Sigmoid colon (tissue), 7 donors: Measurements from ENCODE around the gene SFXN5. TPM values are rescaled to one million over a fixed set of nuclear protein-coding genes. Genes with fewer than 3 reads are reported as not detected.

ENCODE experiments used
- DNase-seq: peaks from one replicate; pipeline ENCODE4 v3.0.0-alpha.2; 2019
- H3K27ac ChIP-seq, 4 donors: fragments of 200-600 bp; sonication (generic); one replicate each; pipeline ENCODE4 v1.5.1; 2016 to 2019; ENCODE audit warnings: mild to moderate bottlenecking in 1 of 4
- H3K27me3 ChIP-seq, 3 donors: fragments of 200-600 bp; sonication (generic); one replicate each; pipeline ENCODE4 v1.5.1; 2019; ENCODE audit warnings: mild to moderate bottlenecking in 1 of 3
- H3K36me3 ChIP-seq, 4 donors: fragments of 200-600 bp; sonication (generic); one replicate each; pipeline ENCODE4 v1.5.1; 2016 to 2019
- H3K4me1 ChIP-seq, 4 donors: fragments of 200-600 bp; sonication (generic); one replicate each; pipeline ENCODE4 v1.5.1; 2017 to 2019
- H3K4me3 ChIP-seq, 4 donors: fragments of 200-600 bp; sonication (generic); one replicate each; pipeline ENCODE4 v1.5.1; 2017 to 2019; ENCODE audit warnings: mild to moderate bottlenecking in 2 of 4, moderate library complexity in 1 of 4
- H3K9me3 ChIP-seq, 4 donors: fragments of 200-600 bp in 3 of 4; sonication (generic) in 3 of 4; one replicate each; pipeline versions ENCODE4 v1.5.1 to v1.6.1; 2013 to 2019
- CTCF ChIP-seq, 4 experiments: fragments of 450-650 bp in 3 of 4; fragments of 200-600 bp in 1 of 4; IDR thresholded peaks; one replicate each; pipeline ENCODE4 v1.5.1; 2016 to 2019; ENCODE audit warnings: antibody characterized with exemption in 4 of 4, mild to moderate bottlenecking in 3 of 4, moderate library complexity in 2 of 4
- EP300 ChIP-seq, 4 donors: sonication (generic); formaldehyde crosslinking; IDR thresholded peaks; one replicate each; pipeline ENCODE4 v1.6.1; 2017; ENCODE audit warnings: antibody characterized with exemption in 4 of 4
- POLR2A ChIP-seq, 2 donors: fragments of 450-650 bp; IDR thresholded peaks; one replicate each; pipeline ENCODE4 v1.6.1; 2016; ENCODE audit warnings: antibody characterized with exemption in 2 of 2, mild to moderate bottlenecking in 2 of 2, moderate library complexity in 2 of 2
- POLR2AphosphoS5 ChIP-seq, 4 donors: sonication (generic); formaldehyde crosslinking; IDR thresholded peaks; one replicate each; pipeline ENCODE4 v1.6.1; 2017; ENCODE audit warnings: antibody characterized with exemption in 4 of 4
- WGBS, 2 donors: extraction: QIAGEN DNeasy Blood & Tissue Kit; methylation state at CpG; one replicate each; pipeline ENCODE4 v1.1.7; 2013; 5-methylcytosine and 5-hydroxymethylcytosine counted together
- intact Hi-C: fragments of 100-400 bp; cut with DNase I; formaldehyde crosslinking; loops from one replicate; pipeline ENCODE4 v1.15.1; 2023
- polyA plus RNA-seq, 3 donors: library from polyadenylated mRNA; stranded (reverse); fragments of 200-250 nt; gene quantifications; one replicate each; pipeline ENCODE4 v1.2.3, GENCODE V29; 2013
- total RNA-seq, 4 donors: library from RNA; depleted of rRNA; stranded (reverse); fragments of >200 nt; gene quantifications; one replicate each; pipeline ENCODE4 v1.1.0, GENCODE V29; 2016
- donor health status: healthy with polysubstance abuse.
- donor health status: Bipolar disorder and iron deficiency.
- donor health status: healthy.

The SFXN5 gene
- total and polyA plus RNA-seq, 7 donors: 5.4 to 27.1 (median 11.1) TPM

GRCh38 chr2:72968286-72968685 is 103.2 kb downstream of the SFXN5 start:
- WGBS, 2 donors: 93 to 94% methylated on average over 8 of the region's 8 CpGs
- Histone ChIP-seq H3K4me3 (no peak overlapping the region), H3K27me3 (no peaks in the 10 kb centered on the region), H3K4me1 (no peaks in the 10 kb centered on the region), H3K36me3 (peaks cover 0 to 10% (median 0%) of the 10 kb centered on the region in 4 donors), H3K27ac (no peak overlapping the region), H3K9me3 (no peaks in the 10 kb centered on the region)
- DNase-seq: no peak
- TF ChIP-seq POLR2AphosphoS5 (IDR thresholded peaks at IDR 0.05) (no peak), CTCF (IDR thresholded peaks at IDR 0.05) (no peak)
- intact Hi-C loops: no loop called here

- 94 to 97% methylated on average over 14 of the region's 14 CpGs for WGBS, 2 donors
- no peak for DNase-seq
- no peak overlapping the region for H3K27ac ChIP-seq
- H3K9me3 ChIP-seq: no peaks in the 10 kb centered on the region
- H3K36me3 ChIP-seq: peaks cover 0 to 10% (median 0%) of the 10 kb centered on the region in 4 donors
- no peaks in the 10 kb centered on the region for H3K4me1 ChIP-seq
- H3K4me3 ChIP-seq: no peak overlapping the region
- TF ChIP-seq POLR2AphosphoS5 (IDR thresholded peaks at IDR 0.05) (no peak), POLR2A (IDR thresholded peaks at IDR 0.05) (no peak), EP300 (IDR thresholded peaks at IDR 0.05) (no peak), CTCF (IDR thresholded peaks at IDR 0.05) (no peak)
- no peaks in the 10 kb centered on the region for H3K27me3 ChIP-seq
- intact Hi-C loops: no loop called here
Measured at GRCh38 chr2:72965770-72966450, 105.6 kb downstream of the SFXN5 start.

- intact Hi-C loops: no loop called here
- no peak overlapping the region for H3K27ac ChIP-seq
- no peak for TF ChIP-seq CTCF (IDR thresholded peaks at IDR 0.05)
- no peak for TF ChIP-seq POLR2AphosphoS5 (IDR thresholded peaks at IDR 0.05)
- TF ChIP-seq POLR2A (IDR thresholded peaks at IDR 0.05): no peak
- no peak for TF ChIP-seq EP300 (IDR thresholded peaks at IDR 0.05)
- no peaks in the 10 kb centered on the region for H3K9me3 ChIP-seq
- 93 to 94% methylated on average over 12 of the region's 12 CpGs for WGBS, 2 donors
- H3K4me1 ChIP-seq: no peaks in the 10 kb centered on the region
- no peaks in the 10 kb centered on the region for H3K27me3 ChIP-seq
- H3K4me3 ChIP-seq: no peak overlapping the region
- DNase-seq: no peak
- H3K36me3 ChIP-seq: peaks cover 0 to 10% (median 0%) of the 10 kb centered on the region in 4 donors
Measured at GRCh38 chr2:72965016-72965415, 106.5 kb downstream of the SFXN5 start.

- 95 to 96% methylated on average over 6 of the region's 6 CpGs for WGBS, 2 donors
- TF ChIP-seq EP300 (IDR thresholded peaks at IDR 0.05) (no peak), POLR2A (IDR thresholded peaks at IDR 0.05) (no peak)
- peaks cover 0 to 13% (median 0%) of the 10 kb centered on the region in 4 donors for H3K36me3 ChIP-seq
- intact Hi-C loops: no loop called here
- no peak overlapping the region for H3K27ac ChIP-seq
- no peak overlapping the region for H3K4me3 ChIP-seq
- no peak for DNase-seq
- H3K9me3 ChIP-seq: no peaks in the 10 kb centered on the region
- no peaks in the 10 kb centered on the region for H3K4me1 ChIP-seq
- no peaks in the 10 kb centered on the region for H3K27me3 ChIP-seq
Measured at GRCh38 chr2:72964146-72964525, 107.4 kb downstream of the SFXN5 start.

GRCh38 chr2:72963423-72964145 is 107.9 kb downstream of the SFXN5 start:
- no peak for DNase-seq
- H3K9me3 ChIP-seq: no peaks in the 10 kb centered on the region
- H3K36me3 ChIP-seq: peaks cover 0 to 17% (median 0%) of the 10 kb centered on the region in 4 donors
- TF ChIP-seq POLR2A (IDR thresholded peaks at IDR 0.05): no peak
- no peak for TF ChIP-seq CTCF (IDR thresholded peaks at IDR 0.05)
- TF ChIP-seq POLR2AphosphoS5 (IDR thresholded peaks at IDR 0.05): no peak
- no peak for TF ChIP-seq EP300 (IDR thresholded peaks at IDR 0.05)
- H3K4me1 ChIP-seq: no peaks in the 10 kb centered on the region
- 91 to 96% methylated on average over 10 of the region's 10 CpGs for WGBS, 2 donors
- H3K27me3 ChIP-seq: no peaks in the 10 kb centered on the region
- no peak overlapping the region for H3K4me3 ChIP-seq
- H3K27ac ChIP-seq: no peak overlapping the region
- intact Hi-C loops: no loop called here
